ENCODE data around the gene UNC5C.
A peak's percentile ranks its signal among the peaks of the same experiment; 100 is the strongest.

The UNC5C gene

DNA sequence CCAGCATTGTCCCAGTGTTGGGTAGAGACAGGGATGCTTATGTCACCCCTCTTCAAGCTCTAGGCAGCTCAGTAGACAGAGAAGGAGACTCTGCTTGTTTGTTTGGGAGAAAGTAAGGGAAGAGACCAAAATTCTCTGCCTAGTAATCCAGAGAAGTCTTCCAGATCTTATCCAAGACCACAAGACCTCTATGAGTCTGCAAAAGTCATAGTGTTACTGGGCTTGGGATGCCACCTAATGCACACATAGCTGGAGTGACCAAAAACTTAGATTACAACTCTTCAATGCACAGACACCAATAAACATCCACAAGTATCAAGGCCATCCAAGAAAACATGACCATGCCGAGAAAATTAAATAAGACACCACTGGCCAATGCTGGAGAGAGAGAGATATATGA is 205.5 kb downstream of the UNC5C start:
- DNase-seq (ENCODE audit: low spot score), result no peak

DNA sequence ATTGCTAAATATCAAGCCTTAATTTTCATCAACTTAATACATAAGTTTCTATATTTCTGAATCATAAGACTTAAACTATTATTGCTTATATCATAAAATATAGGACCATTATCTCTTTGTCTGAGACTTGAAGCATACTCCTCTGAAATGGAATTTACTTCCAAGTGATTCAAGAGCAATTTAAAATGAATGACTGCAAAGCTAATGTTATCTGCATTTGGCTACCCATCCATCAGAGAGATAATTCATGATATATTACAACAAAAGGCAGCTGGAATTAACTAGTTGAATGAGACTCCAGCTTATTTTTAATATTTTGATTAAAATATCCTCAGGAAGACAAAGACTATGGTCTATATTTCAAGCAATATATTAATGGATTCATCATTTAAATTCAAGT is 208.6 kb downstream of the UNC5C start:
- no peak for DNase-seq (ENCODE audit: low spot score)

DNA sequence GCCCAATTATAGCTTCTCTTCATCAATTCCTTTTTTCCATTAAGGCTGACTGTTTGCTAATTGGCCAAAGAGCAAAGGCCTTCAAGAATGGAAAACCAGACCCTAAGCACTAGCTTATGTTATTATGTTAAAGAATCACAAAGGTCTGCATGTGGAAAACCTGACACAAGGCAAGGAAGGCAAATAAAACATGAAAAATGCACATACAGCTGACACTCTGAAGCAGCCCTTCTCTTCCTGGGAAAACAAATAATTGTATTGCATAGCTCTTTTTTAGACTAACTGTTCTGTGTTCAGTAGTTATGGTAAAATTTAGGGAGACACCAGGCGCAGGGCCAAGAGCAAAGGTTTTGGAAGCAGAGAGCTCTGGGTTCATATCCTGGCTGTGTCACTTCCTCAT is 223.1 kb downstream of the UNC5C start:
- no peak for DNase-seq (ENCODE audit: low spot score)

DNA sequence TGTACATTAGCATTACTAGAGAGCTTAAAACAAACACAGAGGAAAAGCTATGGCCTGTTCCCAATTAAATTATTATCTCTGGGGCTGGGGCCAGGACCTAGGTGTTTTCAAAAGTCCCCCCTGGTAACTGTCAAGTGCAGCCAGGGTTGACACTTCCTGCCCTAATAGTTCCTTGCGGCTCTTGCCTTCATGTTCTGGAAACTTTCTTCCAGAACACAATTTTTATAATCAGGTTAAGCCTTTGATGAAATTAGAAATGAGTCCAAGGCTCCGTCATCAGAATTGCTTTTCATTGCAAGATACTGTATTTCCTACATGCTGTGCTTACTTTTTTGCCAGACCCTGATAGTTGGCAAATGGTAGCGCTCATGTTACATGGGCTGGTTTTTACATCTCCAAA is 229.6 kb downstream of the UNC5C start:
- DNase-seq (ENCODE audit: low spot score), result no peak

DNA sequence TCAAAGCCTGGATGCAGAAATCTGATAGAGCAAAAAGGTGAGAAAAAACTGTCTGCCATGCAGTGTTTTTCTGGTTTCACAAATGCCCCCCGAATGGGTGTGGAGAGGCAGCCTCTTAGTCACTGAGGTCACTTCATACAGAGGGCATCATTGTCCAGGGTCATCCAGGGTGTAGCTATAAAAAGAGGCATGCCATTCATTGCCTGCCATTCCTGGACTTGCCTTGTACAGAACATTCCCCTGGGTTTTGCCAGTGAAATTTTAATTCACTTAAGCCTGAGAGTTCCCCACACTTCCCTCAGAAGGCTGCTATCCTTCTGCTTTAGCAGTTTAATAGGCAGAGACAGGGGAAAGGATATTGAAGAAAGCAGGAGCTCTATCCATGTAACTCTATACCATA is 230.3 kb downstream of the UNC5C start:
- DNase-seq (ENCODE audit: low spot score), result no peak

DNA sequence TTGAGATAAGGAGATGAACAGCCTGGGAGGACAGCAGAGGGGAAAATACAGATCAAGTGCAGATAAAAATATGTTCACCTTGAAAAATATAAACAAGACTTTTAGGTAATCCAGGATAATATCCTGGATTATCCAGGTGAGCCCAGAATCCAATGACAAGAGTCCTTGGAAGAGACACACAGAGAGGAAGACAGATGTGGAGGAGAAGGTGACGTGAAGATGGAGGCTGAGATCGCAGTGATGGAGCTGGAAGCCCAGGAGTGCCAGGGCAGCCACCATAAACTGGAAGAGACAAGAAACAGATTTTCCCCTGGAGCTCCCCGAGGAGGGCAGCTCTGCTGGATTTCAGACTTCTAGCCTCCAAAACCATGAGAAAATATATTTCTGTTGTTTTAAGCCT is 230.7 kb downstream of the UNC5C start:
- DNase-seq (ENCODE audit: low spot score), result no peak

DNA sequence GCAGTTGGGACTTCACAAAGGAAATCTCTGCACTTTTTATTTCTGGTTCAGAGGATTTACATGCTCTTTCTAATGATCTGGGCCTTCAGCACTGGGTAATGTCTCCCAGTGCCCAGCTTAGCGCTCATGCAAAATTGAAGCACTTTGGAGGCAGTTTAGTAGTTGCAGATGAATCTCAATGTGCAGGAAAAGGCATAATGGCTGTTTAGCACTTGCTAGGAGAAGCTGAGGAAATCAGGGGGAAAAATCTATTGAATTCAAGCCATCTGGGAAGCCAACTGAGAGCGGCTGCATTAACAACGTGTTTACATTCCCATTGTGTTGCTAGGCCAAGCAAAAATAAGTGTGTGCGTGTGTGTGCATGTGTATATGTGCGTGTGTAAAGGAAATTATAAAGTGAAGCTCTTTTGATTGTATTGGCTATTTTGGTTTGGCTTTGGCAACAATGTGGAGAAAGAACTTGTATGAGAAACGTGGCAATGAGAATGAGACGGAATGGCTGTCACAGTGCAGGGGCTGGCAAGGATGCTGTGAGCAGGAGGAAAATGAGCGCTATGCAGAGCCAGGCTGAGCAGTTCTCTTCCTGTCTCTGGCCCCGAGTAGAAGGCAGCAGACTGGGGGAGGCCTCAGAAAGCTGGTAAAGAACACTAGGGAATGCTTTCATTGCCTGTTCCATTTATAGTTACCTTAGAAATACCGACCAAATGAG is 231.5 kb downstream of the UNC5C start:
- DNase-seq (ENCODE audit: low spot score), result no peak

DNA sequence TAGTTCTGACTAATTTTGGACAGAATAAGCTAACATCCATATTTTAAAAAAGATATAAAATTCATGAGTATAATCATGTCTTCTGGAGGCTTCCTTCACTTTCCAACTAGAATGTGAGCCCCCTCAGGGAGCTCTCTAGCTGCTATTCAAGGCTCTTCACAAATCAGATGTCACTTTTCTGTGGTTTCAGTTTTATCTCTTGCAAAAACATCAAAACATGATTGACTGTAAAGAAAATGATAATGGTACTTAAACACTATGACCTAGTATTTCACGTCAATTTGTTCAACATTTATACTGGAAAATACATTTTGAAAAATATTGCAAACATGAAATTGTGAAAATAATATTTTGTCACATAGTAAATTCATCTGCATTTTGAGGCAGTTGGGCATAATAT is 234.2 kb downstream of the UNC5C start:
- DNase-seq (ENCODE audit: low spot score), result no peak

DNA sequence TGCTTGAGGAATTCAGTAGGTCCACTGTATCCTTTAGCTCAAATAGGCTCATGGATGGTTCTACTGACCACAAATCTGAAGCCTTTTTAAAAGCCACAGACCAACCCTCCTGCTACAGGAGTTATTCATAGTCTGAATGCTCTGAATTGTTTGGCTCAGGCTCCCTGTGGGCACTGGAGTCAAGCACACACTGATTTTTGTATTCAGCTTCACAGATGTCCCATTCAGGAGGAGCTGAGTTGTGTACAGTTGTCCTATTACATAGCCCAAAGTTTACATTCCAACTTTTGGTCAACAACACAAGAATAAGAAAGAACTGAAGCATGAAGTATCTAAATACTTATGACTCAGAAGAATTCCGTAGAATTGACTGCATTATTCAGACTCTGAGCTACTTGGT is 243.9 kb downstream of the UNC5C start:
- DNase-seq (ENCODE audit: low spot score), result no peak

DNA sequence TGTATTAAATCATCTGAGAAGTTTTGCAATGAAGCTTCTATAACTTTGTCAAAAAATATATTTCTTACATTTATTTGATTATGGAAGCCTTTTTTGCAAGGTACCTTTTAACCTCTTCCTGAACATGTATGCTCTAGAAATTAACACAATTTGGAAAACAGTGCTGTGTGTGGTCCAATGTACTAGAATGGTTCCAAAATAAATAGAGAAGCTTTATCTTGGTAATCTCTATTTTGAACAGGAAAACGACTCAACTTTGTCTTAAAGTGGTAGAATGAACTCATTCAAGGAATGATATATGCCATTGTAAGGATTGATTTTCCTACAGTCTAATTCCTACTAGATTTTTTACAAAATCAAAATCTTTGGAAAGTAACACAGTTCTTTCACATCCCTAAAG is 248.5 kb downstream of the UNC5C start:
- DNase-seq (ENCODE audit: low spot score), result no peak

DNA sequence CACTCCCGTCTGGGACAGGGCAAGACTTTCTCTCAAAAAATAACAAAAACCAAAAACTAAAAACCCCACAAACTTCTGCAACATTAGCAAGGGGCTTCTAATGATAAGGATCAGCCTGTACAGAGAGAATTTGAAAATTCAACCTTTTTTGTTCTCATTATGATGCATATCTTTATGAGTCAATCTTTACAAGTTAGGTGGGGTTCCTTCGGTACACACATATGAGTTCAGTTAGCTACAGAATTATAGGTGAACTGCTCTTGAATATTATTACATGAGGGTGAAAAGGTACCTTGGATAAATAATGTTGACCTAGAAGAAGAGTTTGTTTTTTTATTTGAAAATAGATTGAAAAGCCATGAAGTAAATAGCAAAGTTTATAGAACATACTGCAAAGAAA is 252.7 kb downstream of the UNC5C start:
- DNase-seq (ENCODE audit: low spot score), result no peak

DNA sequence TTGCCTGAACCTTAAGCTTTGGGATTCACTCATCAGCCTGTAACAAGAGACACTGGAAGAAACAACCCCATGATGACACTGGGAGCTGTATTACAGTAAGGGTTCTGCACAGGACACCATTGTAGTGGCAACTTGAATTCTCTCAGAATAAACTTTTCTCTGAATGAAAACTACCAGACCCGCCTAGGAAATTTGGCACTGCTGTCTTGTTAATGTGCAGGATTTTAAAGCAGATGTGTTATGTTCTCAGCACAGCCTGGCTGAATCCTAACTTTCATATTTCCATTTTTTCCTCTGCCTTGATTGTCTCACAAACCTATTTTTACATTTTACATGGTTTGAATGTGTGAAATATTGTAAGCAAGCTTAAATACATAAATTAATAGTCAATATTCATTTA is 253.6 kb downstream of the UNC5C start:
- DNase-seq (ENCODE audit: low spot score), result no peak

DNA sequence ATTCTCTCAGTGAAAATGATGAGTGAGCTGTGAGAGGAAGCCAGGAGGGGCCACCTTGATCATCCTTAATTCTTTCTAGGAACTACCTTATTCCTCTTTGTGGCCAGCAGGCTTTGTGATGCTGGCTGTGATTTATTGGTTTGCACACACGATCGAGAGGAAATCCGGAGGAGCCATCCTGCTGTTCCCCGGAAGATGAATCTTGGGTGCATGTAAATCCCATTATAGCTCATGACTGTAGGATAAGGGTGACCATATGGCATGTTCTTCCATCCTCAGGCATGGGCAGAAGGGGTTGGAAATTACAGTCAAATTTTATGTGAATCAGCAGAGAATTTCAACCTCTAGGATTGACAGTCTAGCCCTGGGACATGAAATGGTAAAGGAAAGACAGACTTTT is 254.5 kb downstream of the UNC5C start:
- no peak for DNase-seq (ENCODE audit: low spot score)

DNA sequence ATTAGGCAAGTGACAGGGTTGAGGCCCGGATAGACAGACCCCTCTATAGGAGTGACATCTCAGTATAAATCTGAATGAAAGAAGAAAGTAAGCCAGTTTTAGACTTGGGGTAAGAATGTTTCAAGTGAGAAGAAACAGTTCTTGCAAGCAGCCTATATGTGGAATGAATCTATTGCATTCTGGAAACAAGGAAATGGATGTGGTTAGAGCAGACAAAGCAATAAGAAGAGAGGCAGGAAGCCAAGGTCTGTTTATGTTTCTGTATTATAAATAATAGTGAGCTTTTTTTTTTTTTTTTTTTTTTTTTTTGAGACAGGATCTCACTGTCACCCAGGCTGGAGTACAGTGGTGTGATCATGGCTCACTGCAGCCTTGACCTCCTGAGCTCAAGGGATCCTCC is 255.8 kb downstream of the UNC5C start:
- DNase-seq (ENCODE audit: low spot score), result no peak

DNA sequence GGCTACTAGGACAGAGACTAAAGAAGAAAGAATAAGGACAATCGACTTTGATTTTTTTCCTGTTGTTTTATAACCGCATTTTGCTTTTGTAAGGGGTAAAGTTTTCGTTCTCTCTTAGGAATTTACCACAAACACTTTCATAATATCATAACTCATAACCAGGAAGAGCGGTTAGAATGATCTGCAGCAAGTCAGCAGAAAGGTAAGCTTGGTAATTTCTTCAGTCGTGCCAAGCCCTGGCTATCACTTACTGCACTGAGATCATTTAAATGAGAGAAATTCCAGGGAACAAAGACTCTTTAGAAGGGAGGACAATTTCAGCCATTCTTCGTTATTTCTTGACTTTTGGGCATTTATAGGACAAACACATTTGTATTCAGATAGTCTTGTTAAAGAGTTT is 258.1 kb downstream of the UNC5C start:
- no peak for DNase-seq (ENCODE audit: low spot score)

DNA sequence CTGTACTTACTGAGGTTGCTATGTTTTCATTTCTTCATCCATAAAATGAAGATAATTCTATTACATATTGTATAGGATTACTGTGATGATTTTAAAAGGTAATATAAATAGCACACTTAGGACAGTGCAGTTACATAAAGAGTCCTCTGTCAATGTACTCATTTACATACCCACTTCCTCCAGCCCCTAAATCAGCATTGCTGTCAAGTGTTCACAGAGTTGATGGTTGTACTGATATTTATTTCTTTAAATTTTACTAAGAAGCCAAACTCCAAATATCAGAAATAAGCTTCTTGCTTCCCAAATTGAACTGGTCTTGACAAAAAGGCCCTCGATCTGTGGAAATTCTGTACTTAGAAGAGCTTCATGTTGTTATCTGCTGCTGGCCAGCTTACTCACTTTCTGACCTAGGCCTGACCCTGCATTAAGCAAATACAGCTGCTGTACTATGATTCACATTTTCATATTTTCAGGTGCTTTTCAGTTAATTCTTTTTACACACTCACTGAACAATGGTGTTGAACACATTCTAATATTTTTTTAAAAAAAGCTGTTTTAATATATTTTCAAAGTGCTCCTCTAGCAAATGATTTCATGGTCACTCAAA is 259.6 kb downstream of the UNC5C start:
- DNase-seq (ENCODE audit: low spot score), result no peak

DNA sequence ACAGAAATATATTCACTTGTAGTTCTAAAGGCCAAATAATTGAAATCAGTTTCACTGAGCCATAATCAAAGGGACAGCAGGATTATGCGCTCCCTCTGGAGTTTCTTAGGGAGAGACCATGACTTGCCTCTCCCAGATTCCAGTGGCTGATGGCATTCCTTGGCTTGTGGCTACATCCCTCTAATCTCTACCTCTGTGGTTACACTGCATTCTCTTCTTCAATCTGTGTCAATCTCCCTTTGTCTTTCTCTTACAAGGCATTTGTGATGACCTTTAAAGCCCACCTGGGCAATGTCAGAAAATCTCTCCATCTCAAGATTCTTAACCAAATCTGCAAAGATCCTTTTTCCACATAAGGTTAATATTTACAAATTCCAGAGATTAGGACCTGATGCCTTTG is 260.2 kb downstream of the UNC5C start:
- DNase-seq (ENCODE audit: low spot score), result no peak

DNA sequence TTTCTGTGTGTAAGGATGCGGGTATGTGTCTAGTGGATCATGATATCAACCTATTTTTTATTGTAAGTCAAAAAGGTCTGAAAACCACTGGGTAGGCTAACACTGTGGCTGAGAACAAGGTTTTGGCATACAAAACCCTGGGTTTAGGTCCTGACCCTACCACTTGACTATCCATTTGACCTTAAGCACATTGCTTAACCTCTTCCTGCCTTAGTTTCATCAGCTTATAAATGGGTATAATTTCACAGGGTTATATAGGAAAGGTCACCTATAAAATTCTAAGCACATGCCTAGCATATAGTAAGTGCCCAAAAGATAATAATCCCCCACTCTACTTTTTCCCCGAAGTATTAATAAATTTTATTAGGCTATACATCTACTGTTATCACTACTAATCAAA is 263.0 kb downstream of the UNC5C start:
- no peak for DNase-seq (ENCODE audit: low spot score)

DNA sequence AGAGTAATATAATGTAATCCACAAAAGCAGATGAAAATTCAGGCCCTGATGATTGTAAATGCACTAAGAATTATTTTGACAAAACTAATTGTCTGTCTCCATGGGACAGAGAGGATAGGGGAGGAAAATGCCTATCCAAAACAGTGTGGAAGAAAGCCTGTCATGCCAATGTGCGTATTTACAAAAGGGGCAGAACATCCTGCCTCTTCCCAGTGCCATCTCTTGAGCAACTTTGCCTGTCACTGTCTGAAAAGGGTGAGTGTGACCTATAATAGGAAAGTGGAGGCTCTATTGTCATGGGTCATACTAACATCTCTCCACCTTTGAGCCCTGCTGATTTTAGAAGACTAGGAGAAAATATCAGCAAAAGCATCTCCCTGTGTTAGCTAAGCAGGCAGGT is 264.1 kb downstream of the UNC5C start:
- DNase-seq (ENCODE audit: low spot score), result no peak

DNA sequence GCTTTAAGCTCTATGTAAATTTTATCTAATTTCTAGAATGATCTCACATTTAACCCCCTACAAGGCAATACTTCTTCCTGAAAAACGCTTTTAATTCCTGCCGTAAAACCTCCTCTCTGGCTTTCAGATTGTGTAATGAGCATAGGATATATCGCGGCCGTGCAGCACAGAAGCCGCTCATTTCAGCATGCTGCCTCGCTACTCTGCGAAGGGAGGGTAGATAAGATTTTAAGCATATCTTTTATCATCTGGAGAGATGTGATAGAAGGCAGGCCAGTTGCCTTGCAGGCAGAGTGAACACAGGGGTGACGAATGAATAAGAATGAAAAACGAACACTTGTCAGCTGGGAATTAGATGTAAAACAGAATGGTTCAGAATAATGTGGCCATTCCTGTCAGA is 265.5 kb downstream of the UNC5C start:
- no peak for DNase-seq (ENCODE audit: low spot score)

DNA sequence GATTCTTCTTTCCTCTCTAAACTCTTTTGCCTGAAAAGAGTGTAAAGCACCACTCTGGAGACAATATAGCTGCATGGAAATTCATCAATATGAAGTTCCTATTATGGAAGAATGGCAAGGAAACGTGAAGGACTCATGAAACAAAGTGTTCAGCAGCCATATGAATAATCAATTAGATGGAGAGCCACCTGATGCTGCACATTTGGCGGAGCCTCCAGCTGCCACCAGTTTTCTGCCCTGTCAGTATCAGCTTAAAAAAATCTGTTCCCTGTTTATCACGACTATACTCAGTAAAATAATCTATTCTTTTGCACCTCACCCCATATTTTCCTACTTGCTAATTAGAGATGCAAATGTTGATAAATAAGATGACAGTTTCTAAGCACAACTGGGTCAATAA is 276.0 kb downstream of the UNC5C start:
- no peak for DNase-seq (ENCODE audit: low spot score)

DNA sequence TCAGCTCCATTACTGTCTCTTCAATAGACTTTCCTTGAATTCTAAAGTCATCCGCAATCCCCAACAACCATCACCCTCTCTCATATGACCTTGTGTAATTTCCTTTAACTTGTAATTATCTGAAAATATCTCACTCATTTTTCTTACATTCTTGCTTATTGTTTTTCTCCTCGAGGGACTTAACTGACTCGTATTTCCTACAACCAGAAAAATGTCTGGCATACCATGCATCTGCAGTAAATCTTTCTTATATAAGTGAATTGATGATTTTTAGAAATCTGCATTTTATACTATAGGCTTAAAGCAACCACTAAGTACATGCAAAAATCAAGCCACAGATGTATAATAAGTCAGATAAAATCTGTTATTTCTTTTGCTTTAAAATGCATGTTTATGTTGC is 276.7 kb downstream of the UNC5C start:
- no peak for DNase-seq (ENCODE audit: low spot score)

DNA sequence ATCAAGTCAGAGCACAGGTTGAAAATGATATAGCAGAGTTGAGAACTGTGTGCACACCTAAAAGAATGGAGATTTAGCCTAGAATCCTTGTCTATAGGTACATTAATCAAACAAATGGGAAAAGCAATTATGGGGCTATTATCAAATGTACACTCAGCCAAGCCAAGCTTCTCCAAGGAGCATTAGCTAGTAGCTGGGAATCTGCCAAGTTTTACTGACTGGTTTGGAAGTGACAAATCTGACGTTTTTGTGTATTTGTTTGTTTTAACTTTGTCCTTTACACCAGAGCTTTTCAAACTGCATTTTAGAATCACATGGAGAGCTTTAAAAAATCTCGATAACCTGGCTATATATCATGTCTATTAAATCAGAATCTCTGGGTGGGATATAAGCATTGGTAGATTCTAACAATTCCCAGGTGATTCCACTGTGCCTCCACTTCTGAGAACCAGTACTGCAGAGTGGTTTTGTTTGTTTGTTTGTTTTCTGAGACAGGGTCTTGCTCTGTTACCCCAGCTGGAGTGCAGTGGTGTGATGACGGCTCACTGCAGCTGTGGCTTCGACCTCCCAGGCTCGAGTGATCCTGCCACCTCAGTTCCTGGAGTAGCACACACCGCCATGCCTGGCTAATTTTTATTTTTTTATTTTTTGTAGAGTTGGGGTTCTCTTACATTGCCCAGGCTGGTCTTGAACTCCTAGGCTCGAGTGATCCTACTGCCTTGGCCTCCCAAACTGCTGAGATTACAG is 279.8 kb downstream of the UNC5C start:
- no peak for DNase-seq (ENCODE audit: low spot score)

DNA sequence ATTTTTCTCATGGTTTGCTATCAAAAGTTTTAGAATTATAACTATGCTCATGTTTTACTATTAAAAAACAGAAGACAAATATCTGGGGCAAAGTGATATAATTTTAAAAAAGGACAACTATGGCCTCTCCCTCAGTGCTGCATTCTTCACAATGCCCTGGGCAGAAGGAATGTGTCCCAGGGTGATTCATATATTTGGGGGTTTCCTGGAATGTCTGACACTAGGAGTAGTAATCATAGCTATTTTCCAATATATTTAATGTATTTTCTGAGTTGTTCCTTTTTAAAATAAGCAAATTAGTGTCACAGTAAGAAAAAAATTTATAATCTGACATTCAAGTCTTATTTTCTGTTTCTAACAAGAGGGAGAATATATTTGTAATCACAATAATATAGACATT is 281.7 kb downstream of the UNC5C start:
- peak; percentile 74 for DNase-seq (ENCODE audit: low spot score)
